HepG2 (cell line): ENCODE results near the gene PLA2G4F. TPM values are rescaled to one million over a fixed set of nuclear protein-coding genes. Genes with fewer than 3 reads are reported as not detected.

Experiments used
- ATAC-seq: fragments of 200-7000 bp; cut with Tn5 transposase; 3 replicates; pipeline ENCODE4 v1.9.1; 2020; ENCODE audit warnings: mild to moderate bottlenecking, moderate library complexity
- BruUV-seq: library from RNA; stranded (reverse); fragments of 400-500 nt; replicated peaks from 2 replicates; lab custom pipeline; 2021; lab: Mats Ljungman, UMichigan
- CTCF ChIA-PET: fragments of 300-600 bp; formaldehyde crosslinking; extraction: SDS; loops from one replicate; lab custom pipeline; 2021; ENCODE audit warnings: low total read pairs, inconsistent platforms, low intra/inter-chr PET ratio; lab: Yijun Ruan, JAX
- POLR2A ChIA-PET: fragments of 350-600 bp; sonication (Branson Sonifier 250); formaldehyde crosslinking; loops from one replicate; lab custom pipeline; 2020; ENCODE audit warnings: antibody characterized with exemption, inconsistent platforms; lab: Yijun Ruan, JAX
- DNase-seq: peaks from one replicate; pipeline ENCODE4 v3.0.0-alpha.2; 2015; ENCODE audit warnings: low spot score
- FAIRE-seq: peaks from 3 replicates; lab custom pipeline; 2011; peaks lifted over from hg19 to GRCh38; lab: Jason Lieb, UNC
- H2AFZ ChIP-seq: one replicate; pipeline ENCODE4 v1.6.1; 2011; ENCODE audit warnings: low read length, inconsistent platforms
- H3K27ac ChIP-seq: fragments of 300-600 bp; 3 replicates; pipeline ENCODE4 v1.8.0; 2011; ENCODE audit warnings: mixed run types, mild to moderate bottlenecking, mixed read lengths, low read length, inconsistent platforms; ENCODE audit not compliant: insufficient read depth; ENCODE audit errors: extremely low read length
- H3K27me3 ChIP-seq, 2 experiments: fragments of 200-600 bp in 1 of 2; 2 replicates in 1 of 2; 3 replicates in 1 of 2; pipeline versions ENCODE4 v1.6.0 to v1.8.0; 2011; ENCODE audit warnings: low read length in 2 of 2, mild to moderate bottlenecking in 2 of 2, moderate library complexity in 2 of 2, inconsistent platforms in 1 of 2; ENCODE audit not compliant: insufficient read depth in 2 of 2, control insufficient read depth in 1 of 2
- H3K36me3 ChIP-seq, 2 experiments: fragments of 200-600 bp in 1 of 2; replicated peaks in 1 of 2; 2 replicates in 1 of 2; 3 replicates in 1 of 2; pipeline versions ENCODE4 v1.5.1 to v1.8.0; 2011; ENCODE audit warnings: low read length in 2 of 2, inconsistent platforms in 1 of 2; ENCODE audit not compliant: insufficient read depth in 2 of 2, control insufficient read depth in 1 of 2
- H3K4me1 ChIP-seq: 2 replicates; pipeline ENCODE4 v1.5.1; 2012; ENCODE audit warnings: low read length, inconsistent platforms; ENCODE audit not compliant: insufficient read depth
- H3K4me2 ChIP-seq: 2 replicates; pipeline ENCODE4 v1.6.0; 2011; ENCODE audit warnings: low read depth, low read length, inconsistent platforms
- H3K4me3 ChIP-seq, 3 experiments: fragments of 200-600 bp in 1 of 3; sonication (generic), shearing (Covaris generic) in 1 of 3; replicated peaks in 1 of 3; 2 replicates each; pipeline ENCODE4 v1.5.1; 2011 to 2016; ENCODE audit warnings: low read length in 3 of 3, inconsistent platforms in 2 of 3, low read depth in 2 of 3, mild to moderate bottlenecking in 2 of 3, control low read depth in 1 of 3, mixed read lengths in 1 of 3; ENCODE audit not compliant: insufficient read depth in 1 of 3
- H3K79me2 ChIP-seq: one replicate; pipeline ENCODE4 v1.6.1; 2011; ENCODE audit warnings: low read length, inconsistent platforms; ENCODE audit not compliant: insufficient read depth
- H3K9ac ChIP-seq: 2 replicates; pipeline ENCODE4 v1.6.0; 2011; ENCODE audit warnings: mild to moderate bottlenecking, low read depth, low read length, inconsistent platforms; ENCODE audit not compliant: insufficient read depth
- H3K9me3 ChIP-seq: 2 replicates; pipeline ENCODE4 v1.5.1; 2012; ENCODE audit warnings: mild to moderate bottlenecking, low read length
- H4K20me1 ChIP-seq: 2 replicates; pipeline ENCODE4 v1.6.0; 2011; ENCODE audit warnings: inconsistent platforms, mild to moderate bottlenecking, low read length, moderate library complexity; ENCODE audit not compliant: insufficient read depth
- CCDC6 ChIP-seq: sonication (generic); formaldehyde crosslinking; IDR thresholded peaks from 2 replicates; pipeline ENCODE4 v1.8.1; 2022; ENCODE audit warnings: mild to moderate bottlenecking, missing genetic modification reagents, moderate library complexity
- EEA1 ChIP-seq: sonication (generic); formaldehyde crosslinking; IDR thresholded peaks from 2 replicates; pipeline ENCODE4 v1.5.1; 2020; ENCODE audit warnings: mild to moderate bottlenecking, missing genetic modification reagents, borderline replicate concordance
- ISL2 ChIP-seq: sonication (generic); formaldehyde crosslinking; IDR thresholded peaks from 2 replicates; pipeline ENCODE4 v1.5.0; 2020; ENCODE audit warnings: missing genetic modification reagents
- MEIS2 ChIP-seq: sonication (generic); formaldehyde crosslinking; IDR thresholded peaks from 2 replicates; pipeline ENCODE4 v1.9.0; 2021; ENCODE audit warnings: mild to moderate bottlenecking, missing genetic modification reagents
- NR2F6 ChIP-seq, 2 experiments: IDR thresholded peaks; 2 replicates each; pipeline ENCODE4 v1.6.1; 2016; ENCODE audit warnings: antibody characterized with exemption in 1 of 2, mild to moderate bottlenecking in 1 of 2
- REPIN1 ChIP-seq: sonication (generic); formaldehyde crosslinking; IDR thresholded peaks from 2 replicates; pipeline ENCODE4 v1.8.0; 2022; ENCODE audit warnings: missing genetic modification reagents, low read depth, mild to moderate bottlenecking, borderline replicate concordance
- ZFAT ChIP-seq: sonication (generic); formaldehyde crosslinking; conservative IDR thresholded peaks from 2 replicates; pipeline ENCODE4 v1.8.1; 2023; ENCODE audit warnings: missing genetic modification reagents, inconsistent platforms
- ZNF143 ChIP-seq: sonication (generic); formaldehyde crosslinking; IDR thresholded peaks from 2 replicates; pipeline ENCODE4 v1.4.0; 2020; ENCODE audit warnings: missing genetic modification reagents
- ZNF281 ChIP-seq: sonication (generic); formaldehyde crosslinking; IDR thresholded peaks from 2 replicates; pipeline ENCODE4 v1.4.0; 2020; ENCODE audit warnings: missing genetic modification reagents, borderline replicate concordance
- WGBS: methylation state at CpG from one replicate; pipeline ENCODE4 v1.1.6; 2017; ENCODE audit warnings: low lambda C conversion rate; 5-methylcytosine and 5-hydroxymethylcytosine counted together
- in situ Hi-C: cut with HindIII; loops from 2 replicates; pipeline ENCODE4 v1.10.0; 2017; ENCODE audit warnings: low pct_unique_long_range_greater_than_20kb; ENCODE audit not compliant: extremely low pct_ligation_motif_present
- intact Hi-C: fragments of 100-400 bp; cut with micrococcal nuclease; formaldehyde crosslinking; loops from one replicate; pipeline ENCODE4 v1.10.0; 2022; ENCODE audit not compliant: unreplicated experiment
- polyA plus RNA-seq, 8 experiments: library from polyadenylated mRNA; depleted of rRNA in 3 of 8; stranded (reverse) in 7 of 8; unstranded in 1 of 8; fragments of >200 nt; fragmentation: Illumina TruSeq in 4 of 8; extraction: Trizol in 4 of 8; gene quantifications; 2 replicates each; pipeline versions ENCODE4 v1.2.1 to v1.2.3, GENCODE V29; 2011 to 2016; ENCODE audit warnings: low read depth in 4 of 8, missing spikeins in 1 of 8, mixed read lengths in 1 of 8; ENCODE audit not compliant: insufficient read depth in 1 of 8
- total RNA-seq, 5 experiments: library from RNA; depleted of rRNA; stranded (reverse); fragments of >200 nt; fragmentation: Illumina TruSeq; extraction: Trizol; gene quantifications; 2 replicates each; pipeline ENCODE4 v1.2.3, GENCODE V29; 2016; ENCODE audit warnings: low read depth in 1 of 5

Gene PLA2G4F
- total and polyA plus RNA-seq, 2 of the 13 experiments (the other 11 are each of a cell fraction or from before 2014, with no cell fraction given): 0.07 TPM; not detected in 1

GRCh38 chr15:42191610-42192346 is 35.3 kb upstream of the PLA2G4F start:
- Histone ChIP-seq H3K9ac (no peak overlapping the region), H3K9me3 (no peaks in the 10 kb centered on the region), H3K4me3 (no peak overlapping the region), H3K4me2 (no peak overlapping the region), H4K20me1 (no peaks in the 10 kb centered on the region), H3K36me3 (peaks cover 5 to 27% of the 10 kb centered on the region in 2 experiments), H3K27ac (no peak overlapping the region), H3K27me3 (no peaks in the 10 kb centered on the region; a peak in 1 of 5 replicates), H2AFZ (no peak overlapping the region), H3K4me1 (peaks cover 37% of the 10 kb centered on the region), H3K79me2 (no peaks in the 10 kb centered on the region)
- ChIA-PET CTCF (no interaction called here), POLR2A (no interaction called here)
- TF ChIP-seq ZFAT (CRISPR knock-in tag) (no peak), NR2F6 (IDR thresholded peaks at IDR 0.05) (no peak), NR2F6 (CRISPR knock-in tag; IDR thresholded peaks at IDR 0.05) (no peak), EEA1 (CRISPR knock-in tag) (no peak), CCDC6 (no peak), ZNF281 (CRISPR knock-in tag) (no peak), MEIS2 (no peak), REPIN1 (CRISPR knock-in tag) (no peak), ZNF143 (no peak), ISL2 (no peak)
- FAIRE-seq: no peak
- intact Hi-C loops: no loop called here
- no peak for ATAC-seq
- 95% methylated on average over 8 of the region's 8 CpGs for WGBS
- in situ Hi-C loops: no loop called here
- no peak for DNase-seq
- BruUV-seq: no TSS peak
